GM23338 (cell line): ENCODE results near the gene THADA. TPM values are rescaled to one million over a fixed set of nuclear protein-coding genes. Genes with fewer than 3 reads are reported as not detected.

Experiments used
- ATAC-seq: fragments of 200-7000 bp; cut with Tn5 transposase; 3 replicates; pipeline ENCODE4 v1.9.1; 2020
- DNase-seq: peaks from one replicate; pipeline ENCODE4 v3.0.0-alpha.2; 2015; ENCODE audit warnings: low spot score
- H2AFZ ChIP-seq: fragments of 200-600 bp; sonication (generic); 2 replicates; pipeline ENCODE4 v1.8.0; 2016; ENCODE audit warnings: antibody characterized with exemption, mild to moderate bottlenecking, moderate library complexity
- H3F3A ChIP-seq: fragments of 200-600 bp; sonication (generic); replicated peaks from 2 replicates; pipeline ENCODE4 v1.8.0; 2017; ENCODE audit warnings: antibody characterized with exemption, mixed run types, low read depth
- H3K27ac ChIP-seq: fragments of 200-600 bp; sonication (generic); 2 replicates; pipeline ENCODE4 v1.6.1; 2016; ENCODE audit warnings: low read depth
- H3K27me3 ChIP-seq: fragments of 200-600 bp; sonication (generic); 2 replicates; pipeline ENCODE4 v1.8.0; 2016; ENCODE audit warnings: mild to moderate bottlenecking, mixed run types, moderate library complexity; ENCODE audit not compliant: insufficient read depth
- H3K36me3 ChIP-seq: fragments of 200-600 bp; sonication (generic); 2 replicates; pipeline ENCODE4 v1.8.0; 2016; ENCODE audit warnings: mild to moderate bottlenecking; ENCODE audit not compliant: insufficient read depth
- H3K4me1 ChIP-seq: fragments of 200-600 bp; sonication (generic); 2 replicates; pipeline ENCODE4 v1.8.0; 2016; ENCODE audit warnings: mild to moderate bottlenecking, moderate library complexity; ENCODE audit not compliant: insufficient read depth
- H3K4me2 ChIP-seq: fragments of 200-600 bp; sonication (generic); 2 replicates; pipeline ENCODE4 v1.7.1; 2017; ENCODE audit warnings: mixed run types
- H3K4me3 ChIP-seq: fragments of 200-600 bp; sonication (generic); 2 replicates; pipeline ENCODE4 v1.6.1; 2016; ENCODE audit warnings: mixed run types
- H3K79me2 ChIP-seq: fragments of 200-600 bp; sonication (generic); replicated peaks from 2 replicates; pipeline ENCODE4 v1.8.0; 2017; ENCODE audit warnings: mild to moderate bottlenecking; ENCODE audit not compliant: insufficient read depth
- H3K9me2 ChIP-seq: fragments of 200-600 bp; sonication (generic); 2 replicates; pipeline ENCODE4 v1.8.0; 2017; ENCODE audit not compliant: insufficient read depth
- H4K20me1 ChIP-seq: fragments of 200-600 bp; sonication (generic); replicated peaks from 2 replicates; pipeline ENCODE4 v1.8.0; 2017; ENCODE audit warnings: mild to moderate bottlenecking; ENCODE audit not compliant: insufficient read depth
- H3K27ac Mint-ChIP-seq: 2 replicates; pipeline ENCODE4 v1.8.0; 2020; ENCODE audit warnings: inconsistent platforms, mild to moderate bottlenecking, moderate library complexity, mixed read lengths
- H3K27me3 Mint-ChIP-seq: 3 replicates; pipeline ENCODE4 v1.8.0; 2022; ENCODE audit warnings: low read depth, mild to moderate bottlenecking, moderate library complexity, mixed read lengths, inconsistent platforms; ENCODE audit not compliant: insufficient read depth, poor library complexity
- H3K36me3 Mint-ChIP-seq: 3 replicates; pipeline ENCODE4 v1.8.0; 2021; ENCODE audit warnings: low read depth, mild to moderate bottlenecking, inconsistent platforms, moderate library complexity, mixed read lengths
- H3K4me1 Mint-ChIP-seq: 3 replicates; pipeline ENCODE4 v1.8.0; 2020; ENCODE audit warnings: mild to moderate bottlenecking, inconsistent platforms, mixed read lengths
- H3K4me3 Mint-ChIP-seq: 3 replicates; pipeline ENCODE4 v1.8.0; 2021; ENCODE audit warnings: moderate library complexity, mild to moderate bottlenecking, inconsistent platforms, mixed read lengths
- H3K9me3 Mint-ChIP-seq: 3 replicates; pipeline ENCODE4 v1.8.0; 2020; ENCODE audit warnings: moderate library complexity, mild to moderate bottlenecking, inconsistent platforms, mixed read lengths
- CREB1 ChIP-seq: fragments of 250-450 bp; sonication (Bioruptor Pico); IDR thresholded peaks from 2 replicates; pipeline ENCODE4 v1.5.0; 2020; ENCODE audit warnings: low read depth, mild to moderate bottlenecking, moderate library complexity
- EZH2 ChIP-seq: fragments of 200-600 bp; sonication (generic); IDR thresholded peaks from one replicate; pipeline ENCODE4 v1.8.0; 2017; ENCODE audit warnings: antibody characterized with exemption, mild to moderate bottlenecking, low read depth; ENCODE audit not compliant: unreplicated experiment
- EZH2phosphoT487 ChIP-seq: fragments of 200-600 bp; sonication (generic); IDR thresholded peaks from one replicate; pipeline ENCODE4 v1.8.1; 2018; ENCODE audit warnings: antibody characterized with exemption; ENCODE audit not compliant: unreplicated experiment
- JUNB ChIP-seq: IDR thresholded peaks from one replicate; pipeline ENCODE4 v1.6.1; 2016; ENCODE audit warnings: antibody characterized with exemption; ENCODE audit not compliant: unreplicated experiment
- NANOG ChIP-seq: IDR thresholded peaks from 2 replicates; pipeline ENCODE4 v1.6.1; 2016; ENCODE audit warnings: antibody characterized with exemption, borderline replicate concordance
- POLR2AphosphoS5 ChIP-seq: IDR thresholded peaks from 2 replicates; pipeline ENCODE4 v1.6.1; 2016; ENCODE audit warnings: antibody characterized with exemption, low read depth
- STAT1 ChIP-seq: IDR thresholded peaks from one replicate; pipeline ENCODE4 v1.6.1; 2016; ENCODE audit warnings: antibody characterized with exemption; ENCODE audit not compliant: unreplicated experiment
- ZNF114 ChIP-seq: fragments of 250-450 bp; sonication (Bioruptor Pico); IDR thresholded peaks from 2 replicates; pipeline ENCODE4 v1.5.0; 2020; ENCODE audit warnings: mild to moderate bottlenecking, moderate library complexity
- ZNF331 ChIP-seq: fragments of 250-450 bp; sonication (Bioruptor Pico); IDR thresholded peaks from 2 replicates; pipeline ENCODE4 v1.5.0; 2020; ENCODE audit warnings: low read depth, mild to moderate bottlenecking, moderate library complexity
- polyA plus RNA-seq: library from polyadenylated mRNA; unstranded; fragments of >200 nt; fragmentation: Nextera tagmentation; extraction: Ambion mirVana; gene quantifications from 2 replicates; pipeline ENCODE4 v1.2.1, GENCODE V29; 2016
- total RNA-seq: library from RNA; depleted of rRNA; stranded (reverse); fragments of >200 nt; shearing (Covaris generic); gene quantifications from 2 replicates; pipeline ENCODE4 v1.2.3, GENCODE V29; 2014
- TF ChIP-seq, protein P1 (sequence below), 2 experiments: fragments of 200-600 bp in 1 of 2; sonication (generic) in 1 of 2; conservative IDR thresholded peaks; 2 replicates each; pipeline versions ENCODE4 v1.5.1 to v1.6.1; 2016 to 2017; ENCODE audit warnings: antibody characterized with exemption in 2 of 2, low read depth in 2 of 2, mild to moderate bottlenecking in 2 of 2, moderate library complexity in 1 of 2
- TF ChIP-seq, protein P2 (sequence below): IDR thresholded peaks from 2 replicates; pipeline ENCODE4 v1.6.1; 2016; ENCODE audit warnings: antibody characterized with exemption
- TF ChIP-seq, protein P3 (sequence below): fragments of 250-450 bp; sonication (Bioruptor Pico); IDR thresholded peaks from 2 replicates; pipeline ENCODE4 v1.5.0; 2020; ENCODE audit warnings: mild to moderate bottlenecking, moderate library complexity
- TF ChIP-seq, protein P4 (sequence below): IDR thresholded peaks from one replicate; pipeline ENCODE4 v1.6.1; 2018; ENCODE audit warnings: antibody characterized with exemption; ENCODE audit not compliant: unreplicated experiment

Gene THADA
- total and polyA plus RNA-seq, 2 experiments from 2014 or later = 17.0 to 30.7 TPM

DNA sequence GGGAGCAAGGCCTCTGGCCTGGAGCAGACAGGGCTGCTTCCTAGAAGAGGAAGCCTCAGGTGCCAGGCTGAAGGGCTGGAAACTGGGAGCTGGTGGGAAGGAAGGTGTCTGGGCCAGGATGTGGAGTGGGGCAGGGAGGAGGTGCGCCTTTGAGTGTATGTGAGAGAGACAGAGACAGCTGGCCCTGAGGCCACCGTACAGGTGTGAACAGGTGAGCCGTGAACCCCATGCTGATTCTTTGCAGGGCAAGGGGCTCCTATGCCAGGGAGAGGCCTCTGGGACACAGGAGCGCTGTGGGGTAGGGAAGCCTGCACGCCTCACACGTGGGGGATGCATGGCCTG lies 385.7 kb downstream of the THADA start:
- H3K4me2 ChIP-seq = no peak overlapping the region
- no peaks in the 10 kb centered on the region for H3K36me3 Mint-ChIP-seq
- no peaks in the 10 kb centered on the region for H3K9me2 ChIP-seq
- H3F3A ChIP-seq = peaks cover 8% of the 10 kb centered on the region; the same call in 1 of the 2 replicates
- no peaks in the 10 kb centered on the region for H3K36me3 ChIP-seq
- no peak overlapping the region for H3K4me3 ChIP-seq
- H3K79me2 ChIP-seq = no peaks in the 10 kb centered on the region
- H3K4me1 ChIP-seq = peaks cover 25% of the 10 kb centered on the region
- H2AFZ ChIP-seq = no peak overlapping the region
- H3K4me1 Mint-ChIP-seq = peaks cover 30% of the 10 kb centered on the region
- H3K4me3 Mint-ChIP-seq = no peak overlapping the region
- TF ChIP-seq EZH2 (no peak), POLR2AphosphoS5 (no peak), JUNB (no peak), ZNF331 (CRISPR knock-in tag) (no peak), NANOG (no peak), EZH2phosphoT487 (no peak), ZNF114 (CRISPR knock-in tag) (no peak), STAT1 (no peak), CREB1 (CRISPR knock-in tag) (no peak)
- TF ChIP-seq, protein P1, sequence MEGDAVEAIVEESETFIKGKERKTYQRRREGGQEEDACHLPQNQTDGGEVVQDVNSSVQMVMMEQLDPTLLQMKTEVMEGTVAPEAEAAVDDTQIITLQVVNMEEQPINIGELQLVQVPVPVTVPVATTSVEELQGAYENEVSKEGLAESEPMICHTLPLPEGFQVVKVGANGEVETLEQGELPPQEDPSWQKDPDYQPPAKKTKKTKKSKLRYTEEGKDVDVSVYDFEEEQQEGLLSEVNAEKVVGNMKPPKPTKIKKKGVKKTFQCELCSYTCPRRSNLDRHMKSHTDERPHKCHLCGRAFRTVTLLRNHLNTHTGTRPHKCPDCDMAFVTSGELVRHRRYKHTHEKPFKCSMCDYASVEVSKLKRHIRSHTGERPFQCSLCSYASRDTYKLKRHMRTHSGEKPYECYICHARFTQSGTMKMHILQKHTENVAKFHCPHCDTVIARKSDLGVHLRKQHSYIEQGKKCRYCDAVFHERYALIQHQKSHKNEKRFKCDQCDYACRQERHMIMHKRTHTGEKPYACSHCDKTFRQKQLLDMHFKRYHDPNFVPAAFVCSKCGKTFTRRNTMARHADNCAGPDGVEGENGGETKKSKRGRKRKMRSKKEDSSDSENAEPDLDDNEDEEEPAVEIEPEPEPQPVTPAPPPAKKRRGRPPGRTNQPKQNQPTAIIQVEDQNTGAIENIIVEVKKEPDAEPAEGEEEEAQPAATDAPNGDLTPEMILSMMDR (conservative IDR thresholded peaks at IDR 0.05; ENCODE audit: low read depth in 2 of 2) = no peak
- TF ChIP-seq, protein P2, sequence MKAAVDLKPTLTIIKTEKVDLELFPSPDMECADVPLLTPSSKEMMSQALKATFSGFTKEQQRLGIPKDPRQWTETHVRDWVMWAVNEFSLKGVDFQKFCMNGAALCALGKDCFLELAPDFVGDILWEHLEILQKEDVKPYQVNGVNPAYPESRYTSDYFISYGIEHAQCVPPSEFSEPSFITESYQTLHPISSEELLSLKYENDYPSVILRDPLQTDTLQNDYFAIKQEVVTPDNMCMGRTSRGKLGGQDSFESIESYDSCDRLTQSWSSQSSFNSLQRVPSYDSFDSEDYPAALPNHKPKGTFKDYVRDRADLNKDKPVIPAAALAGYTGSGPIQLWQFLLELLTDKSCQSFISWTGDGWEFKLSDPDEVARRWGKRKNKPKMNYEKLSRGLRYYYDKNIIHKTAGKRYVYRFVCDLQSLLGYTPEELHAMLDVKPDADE = no peak
- TF ChIP-seq, protein P3, sequence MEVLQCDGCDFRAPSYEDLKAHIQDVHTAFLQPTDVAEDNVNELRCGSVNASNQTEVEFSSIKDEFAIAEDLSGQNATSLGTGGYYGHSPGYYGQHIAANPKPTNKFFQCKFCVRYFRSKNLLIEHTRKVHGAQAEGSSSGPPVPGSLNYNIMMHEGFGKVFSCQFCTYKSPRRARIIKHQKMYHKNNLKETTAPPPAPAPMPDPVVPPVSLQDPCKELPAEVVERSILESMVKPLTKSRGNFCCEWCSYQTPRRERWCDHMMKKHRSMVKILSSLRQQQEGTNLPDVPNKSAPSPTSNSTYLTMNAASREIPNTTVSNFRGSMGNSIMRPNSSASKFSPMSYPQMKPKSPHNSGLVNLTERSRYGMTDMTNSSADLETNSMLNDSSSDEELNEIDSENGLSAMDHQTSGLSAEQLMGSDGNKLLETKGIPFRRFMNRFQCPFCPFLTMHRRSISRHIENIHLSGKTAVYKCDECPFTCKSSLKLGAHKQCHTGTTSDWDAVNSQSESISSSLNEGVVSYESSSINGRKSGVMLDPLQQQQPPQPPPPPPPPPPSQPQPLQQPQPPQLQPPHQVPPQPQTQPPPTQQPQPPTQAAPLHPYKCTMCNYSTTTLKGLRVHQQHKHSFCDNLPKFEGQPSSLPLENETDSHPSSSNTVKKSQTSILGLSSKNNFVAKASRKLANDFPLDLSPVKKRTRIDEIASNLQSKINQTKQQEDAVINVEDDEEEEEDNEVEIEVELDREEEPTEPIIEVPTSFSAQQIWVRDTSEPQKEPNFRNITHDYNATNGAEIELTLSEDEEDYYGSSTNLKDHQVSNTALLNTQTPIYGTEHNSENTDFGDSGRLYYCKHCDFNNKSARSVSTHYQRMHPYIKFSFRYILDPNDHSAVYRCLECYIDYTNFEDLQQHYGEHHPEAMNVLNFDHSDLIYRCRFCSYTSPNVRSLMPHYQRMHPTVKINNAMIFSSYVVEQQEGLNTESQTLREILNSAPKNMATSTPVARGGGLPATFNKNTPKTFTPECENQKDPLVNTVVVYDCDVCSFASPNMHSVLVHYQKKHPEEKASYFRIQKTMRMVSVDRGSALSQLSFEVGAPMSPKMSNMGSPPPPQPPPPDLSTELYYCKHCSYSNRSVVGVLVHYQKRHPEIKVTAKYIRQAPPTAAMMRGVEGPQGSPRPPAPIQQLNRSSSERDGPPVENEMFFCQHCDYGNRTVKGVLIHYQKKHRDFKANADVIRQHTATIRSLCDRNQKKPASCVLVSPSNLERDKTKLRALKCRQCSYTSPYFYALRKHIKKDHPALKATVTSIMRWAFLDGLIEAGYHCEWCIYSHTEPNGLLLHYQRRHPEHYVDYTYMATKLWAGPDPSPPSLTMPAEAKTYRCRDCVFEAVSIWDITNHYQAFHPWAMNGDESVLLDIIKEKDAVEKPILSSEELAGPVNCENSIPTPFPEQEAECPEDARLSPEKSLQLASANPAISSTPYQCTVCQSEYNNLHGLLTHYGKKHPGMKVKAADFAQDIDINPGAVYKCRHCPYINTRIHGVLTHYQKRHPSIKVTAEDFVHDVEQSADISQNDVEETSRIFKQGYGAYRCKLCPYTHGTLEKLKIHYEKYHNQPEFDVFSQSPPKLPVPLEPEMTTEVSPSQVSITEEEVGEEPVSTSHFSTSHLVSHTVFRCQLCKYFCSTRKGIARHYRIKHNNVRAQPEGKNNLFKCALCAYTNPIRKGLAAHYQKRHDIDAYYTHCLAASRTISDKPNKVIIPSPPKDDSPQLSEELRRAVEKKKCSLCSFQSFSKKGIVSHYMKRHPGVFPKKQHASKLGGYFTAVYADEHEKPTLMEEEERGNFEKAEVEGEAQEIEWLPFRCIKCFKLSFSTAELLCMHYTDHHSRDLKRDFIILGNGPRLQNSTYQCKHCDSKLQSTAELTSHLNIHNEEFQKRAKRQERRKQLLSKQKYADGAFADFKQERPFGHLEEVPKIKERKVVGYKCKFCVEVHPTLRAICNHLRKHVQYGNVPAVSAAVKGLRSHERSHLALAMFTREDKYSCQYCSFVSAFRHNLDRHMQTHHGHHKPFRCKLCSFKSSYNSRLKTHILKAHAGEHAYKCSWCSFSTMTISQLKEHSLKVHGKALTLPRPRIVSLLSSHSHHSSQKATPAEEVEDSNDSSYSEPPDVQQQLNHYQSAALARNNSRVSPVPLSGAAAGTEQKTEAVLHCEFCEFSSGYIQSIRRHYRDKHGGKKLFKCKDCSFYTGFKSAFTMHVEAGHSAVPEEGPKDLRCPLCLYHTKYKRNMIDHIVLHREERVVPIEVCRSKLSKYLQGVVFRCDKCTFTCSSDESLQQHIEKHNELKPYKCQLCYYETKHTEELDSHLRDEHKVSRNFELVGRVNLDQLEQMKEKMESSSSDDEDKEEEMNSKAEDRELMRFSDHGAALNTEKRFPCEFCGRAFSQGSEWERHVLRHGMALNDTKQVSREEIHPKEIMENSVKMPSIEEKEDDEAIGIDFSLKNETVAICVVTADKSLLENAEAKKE (CRISPR knock-in tag) = no peak
- TF ChIP-seq, protein P4, sequence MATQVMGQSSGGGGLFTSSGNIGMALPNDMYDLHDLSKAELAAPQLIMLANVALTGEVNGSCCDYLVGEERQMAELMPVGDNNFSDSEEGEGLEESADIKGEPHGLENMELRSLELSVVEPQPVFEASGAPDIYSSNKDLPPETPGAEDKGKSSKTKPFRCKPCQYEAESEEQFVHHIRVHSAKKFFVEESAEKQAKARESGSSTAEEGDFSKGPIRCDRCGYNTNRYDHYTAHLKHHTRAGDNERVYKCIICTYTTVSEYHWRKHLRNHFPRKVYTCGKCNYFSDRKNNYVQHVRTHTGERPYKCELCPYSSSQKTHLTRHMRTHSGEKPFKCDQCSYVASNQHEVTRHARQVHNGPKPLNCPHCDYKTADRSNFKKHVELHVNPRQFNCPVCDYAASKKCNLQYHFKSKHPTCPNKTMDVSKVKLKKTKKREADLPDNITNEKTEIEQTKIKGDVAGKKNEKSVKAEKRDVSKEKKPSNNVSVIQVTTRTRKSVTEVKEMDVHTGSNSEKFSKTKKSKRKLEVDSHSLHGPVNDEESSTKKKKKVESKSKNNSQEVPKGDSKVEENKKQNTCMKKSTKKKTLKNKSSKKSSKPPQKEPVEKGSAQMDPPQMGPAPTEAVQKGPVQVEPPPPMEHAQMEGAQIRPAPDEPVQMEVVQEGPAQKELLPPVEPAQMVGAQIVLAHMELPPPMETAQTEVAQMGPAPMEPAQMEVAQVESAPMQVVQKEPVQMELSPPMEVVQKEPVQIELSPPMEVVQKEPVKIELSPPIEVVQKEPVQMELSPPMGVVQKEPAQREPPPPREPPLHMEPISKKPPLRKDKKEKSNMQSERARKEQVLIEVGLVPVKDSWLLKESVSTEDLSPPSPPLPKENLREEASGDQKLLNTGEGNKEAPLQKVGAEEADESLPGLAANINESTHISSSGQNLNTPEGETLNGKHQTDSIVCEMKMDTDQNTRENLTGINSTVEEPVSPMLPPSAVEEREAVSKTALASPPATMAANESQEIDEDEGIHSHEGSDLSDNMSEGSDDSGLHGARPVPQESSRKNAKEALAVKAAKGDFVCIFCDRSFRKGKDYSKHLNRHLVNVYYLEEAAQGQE = no peak
- peaks cover 10% of the 10 kb centered on the region for H3K27me3 Mint-ChIP-seq
- H3K27ac Mint-ChIP-seq = no peak overlapping the region
- no peaks in the 10 kb centered on the region for H4K20me1 ChIP-seq
- DNase-seq = no peak
- H3K9me3 Mint-ChIP-seq = no peaks in the 10 kb centered on the region
- H3K27me3 ChIP-seq = no peaks in the 10 kb centered on the region
- ATAC-seq = no peak
- no peak overlapping the region for H3K27ac ChIP-seq
